Activated CD4-positive, alpha-beta memory T cell treated with anti-CD3 and anti-CD28 coated beads for 36 hours (primary cell): ENCODE data around the gene UBE2J1. TPM values are rescaled to one million over a fixed set of nuclear protein-coding genes. Genes with fewer than 3 reads are reported as not detected.

ENCODE experiments used
- CTCF ChIA-PET: fragments of 350-600 bp; sonication (Branson Sonifier 250); formaldehyde crosslinking; loops from one replicate; lab custom pipeline; 2021; ENCODE audit warnings: antibody characterized with exemption, inconsistent platforms; lab: Charles Lee
- POLR2A ChIA-PET: fragments of 350-600 bp; sonication (Branson Sonifier 250); formaldehyde crosslinking; loops from one replicate; lab custom pipeline; 2021; ENCODE audit warnings: antibody characterized with exemption; lab: Charles Lee
- DNase-seq: peaks from one replicate; pipeline ENCODE4 v3.0.0-alpha.2; 2020
- H3K27ac Mint-ChIP-seq: one replicate; pipeline ENCODE4 v1.8.0; 2021; ENCODE audit warnings: mixed read lengths
- H3K27me3 Mint-ChIP-seq: one replicate; pipeline ENCODE4 v1.8.0; 2021; ENCODE audit warnings: mixed read lengths
- H3K36me3 Mint-ChIP-seq: one replicate; pipeline ENCODE4 v1.8.0; 2021; ENCODE audit warnings: mixed read lengths
- H3K4me1 Mint-ChIP-seq: one replicate; pipeline ENCODE4 v1.8.0; 2021; ENCODE audit warnings: low read depth, mixed read lengths
- H3K4me3 Mint-ChIP-seq: one replicate; pipeline ENCODE4 v1.8.0; 2021; ENCODE audit warnings: mild to moderate bottlenecking, mixed read lengths
- H3K9me3 Mint-ChIP-seq: one replicate; pipeline ENCODE4 v1.8.0; 2021; ENCODE audit warnings: mixed read lengths
- intact Hi-C: fragments of 100-400 bp; cut with micrococcal nuclease; formaldehyde crosslinking; loops from one replicate; pipeline ENCODE4 v1.15.1; 2023
- total RNA-seq, 2 experiments: library from RNA; stranded (reverse); gene quantifications; one replicate each; pipeline ENCODE4 v1.2.3, GENCODE V29; 2021

Gene UBE2J1
- total RNA-seq, 2 experiments from 2014 or later: 23.8 to 24.9 TPM

- no peaks in the 10 kb centered on the region for H3K36me3 Mint-ChIP-seq
- H3K9me3 Mint-ChIP-seq: no peaks in the 10 kb centered on the region
- peaks cover 44% of the 10 kb centered on the region for H3K4me1 Mint-ChIP-seq
- POLR2A ChIA-PET: no interaction called here
- intact Hi-C loops: no loop called here
- no peak overlapping the region for H3K27ac Mint-ChIP-seq
- DNase-seq: no peak
- CTCF ChIA-PET: interaction anchor here (1.1 to 3.7 kb wide), 3 partner anchors 11 to 12 kb away, joined by 4 to 28 read pairs (median 10); no protein-coding TSS in a partner anchor
- H3K27me3 Mint-ChIP-seq: no peaks in the 10 kb centered on the region
- no peak overlapping the region for H3K4me3 Mint-ChIP-seq
These were observed 8.6 kb upstream of the UBE2J1 start for GRCh38 chr6:89361171-89361570.

DNA sequence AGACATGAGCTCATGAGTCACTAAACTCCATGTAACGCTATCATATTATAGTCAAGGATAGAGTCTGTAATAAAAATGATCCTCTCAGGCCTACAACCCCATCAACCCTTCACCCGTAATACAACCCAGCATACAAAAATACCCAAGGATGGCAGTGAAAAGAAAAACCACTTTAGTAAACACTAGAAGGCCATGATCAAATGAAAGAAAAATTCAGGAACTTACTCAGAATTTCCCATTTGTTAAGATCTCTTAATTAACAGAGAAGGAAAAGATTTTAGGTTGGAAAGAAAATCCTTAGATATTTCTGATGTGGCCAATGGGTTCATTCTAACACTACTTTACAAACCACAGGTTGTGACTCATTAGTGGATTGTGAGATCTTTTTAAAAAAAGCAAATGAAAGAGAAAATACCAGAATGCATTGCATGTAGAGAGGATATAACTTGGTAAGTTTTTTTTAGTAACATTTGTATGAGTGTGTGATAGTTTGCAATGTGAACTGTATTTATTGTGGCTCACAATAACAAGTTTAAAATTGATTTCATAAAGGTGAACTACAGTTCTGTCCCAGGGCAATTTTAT is 8.0 kb upstream of the UBE2J1 start:
- intact Hi-C loops: loop anchor here (1.0 kb wide), 1 partner anchor 9 kb away; no protein-coding TSS in a partner anchor
- Mint-ChIP-seq H3K9me3 (no peaks in the 10 kb centered on the region), H3K27me3 (no peaks in the 10 kb centered on the region), H3K4me1 (peaks cover 51% of the 10 kb centered on the region), H3K27ac (peak overlapping the region; percentile 58), H3K4me3 (no peak overlapping the region), H3K36me3 (no peaks in the 10 kb centered on the region)
- POLR2A ChIA-PET: no interaction called here
- CTCF ChIA-PET: interaction anchor here (2.3 kb wide), 1 partner anchor 11 kb away, joined by 10 read pairs; no protein-coding TSS in a partner anchor
- no peak for DNase-seq

- no peaks in the 10 kb centered on the region for H3K9me3 Mint-ChIP-seq
- H3K27ac Mint-ChIP-seq: no peak overlapping the region
- ChIA-PET POLR2A (no interaction called here), CTCF (interaction anchor here (0.9 to 2.3 kb wide), 3 partner anchors 8 to 77 kb away, joined by 3 to 10 read pairs (median 3); no protein-coding TSS in a partner anchor)
- peaks cover 54% of the 10 kb centered on the region for H3K4me1 Mint-ChIP-seq
- H3K4me3 Mint-ChIP-seq: no peak overlapping the region
- H3K27me3 Mint-ChIP-seq: no peaks in the 10 kb centered on the region
- no peaks in the 10 kb centered on the region for H3K36me3 Mint-ChIP-seq
- DNase-seq: no peak
- intact Hi-C loops: loop anchor here (10.0 kb wide), 2 partner anchors 465 to 745 kb away; partner anchors contain the start of gene CASP8AP2
These were observed 7.0 kb upstream of the UBE2J1 start for GRCh38 chr6:89359561-89359960.

GRCh38 chr6:89357390-89357789 is 4.9 kb upstream of the UBE2J1 start:
- DNase-seq: no peak
- peaks cover 59% of the 10 kb centered on the region for H3K4me1 Mint-ChIP-seq
- peak overlapping the region; percentile 50 for H3K27ac Mint-ChIP-seq

GRCh38 chr6:89356642-89357170 is 4.2 kb upstream of the UBE2J1 start:
- Mint-ChIP-seq H3K4me3 (peak overlapping the region; percentile 75), H3K9me3 (no peaks in the 10 kb centered on the region), H3K27me3 (no peaks in the 10 kb centered on the region), H3K27ac (peak overlapping the region; percentile 28), H3K36me3 (peaks cover 3% of the 10 kb centered on the region), H3K4me1 (peaks cover 61% of the 10 kb centered on the region)
- no peak for DNase-seq
- ChIA-PET CTCF (interaction anchor here (0.6 to 5.6 kb wide), 7 partner anchors 11 to 374 kb away, joined by 3 to 37 read pairs (median 4); no protein-coding TSS in a partner anchor), POLR2A (interaction anchor here (0.5 to 1.7 kb wide), 5 partner anchors 9 to 364 kb away, joined by 3 to 6 read pairs (median 4); partner anchors contain the start of gene PNRC1)
- intact Hi-C loops: loop anchor here (10.0 kb wide), 2 partner anchors 468 to 748 kb away; partner anchors contain the start of gene CASP8AP2

More at GRCh38 chr6:89357390-89357789, 4.9 kb upstream of the UBE2J1 start:
- Mint-ChIP-seq H3K27me3 (no peaks in the 10 kb centered on the region), H3K4me3 (peak overlapping the region; percentile 75), H3K36me3 (no peaks in the 10 kb centered on the region), H3K9me3 (no peaks in the 10 kb centered on the region)
- intact Hi-C loops: loop anchor here (10.0 kb wide), 2 partner anchors 467 to 747 kb away; partner anchors contain the start of gene CASP8AP2
- ChIA-PET CTCF (interaction anchor here (1.1 to 5.6 kb wide), 4 partner anchors 11 to 375 kb away, joined by 3 to 37 read pairs (median 20); no protein-coding TSS in a partner anchor), POLR2A (no interaction called here)

GRCh38 chr6:89355511-89356194 is 3.1 kb upstream of the UBE2J1 start:
- H3K36me3 Mint-ChIP-seq: peaks cover 3% of the 10 kb centered on the region
- H3K27me3 Mint-ChIP-seq: no peaks in the 10 kb centered on the region
- no peak overlapping the region for H3K4me3 Mint-ChIP-seq
- ChIA-PET CTCF (interaction anchor here (0.6 to 5.6 kb wide), 3 partner anchors 13 to 17 kb away, joined by 3 to 37 read pairs (median 34); no protein-coding TSS in a partner anchor), POLR2A (interaction anchor here (0.7 to 1.7 kb wide), 4 partner anchors 10 to 365 kb away, joined by 3 to 6 read pairs (median 5); partner anchors contain the start of gene PNRC1)
- DNase-seq: no peak
- peak overlapping the region; percentile 33 for H3K27ac Mint-ChIP-seq
- H3K9me3 Mint-ChIP-seq: no peaks in the 10 kb centered on the region
- intact Hi-C loops: loop anchor here (10.0 kb wide), 2 partner anchors 469 to 749 kb away; partner anchors contain the start of gene CASP8AP2
- peaks cover 64% of the 10 kb centered on the region for H3K4me1 Mint-ChIP-seq

- Mint-ChIP-seq H3K27ac (peak overlapping the region; percentile 80), H3K36me3 (peaks cover 3% of the 10 kb centered on the region), H3K4me1 (peaks cover 71% of the 10 kb centered on the region), H3K4me3 (peak overlapping the region; percentile 73), H3K9me3 (no peaks in the 10 kb centered on the region), H3K27me3 (no peaks in the 10 kb centered on the region)
- intact Hi-C loops: loop anchor here (5.0 to 10.0 kb wide), 4 partner anchors 372 to 751 kb away; partner anchors contain the start of genes CASP8AP2 and RNGTT
- ChIA-PET POLR2A (no interaction called here), CTCF (interaction anchor here (4.5 to 5.6 kb wide), 2 partner anchors 14 to 19 kb away, joined by 34 to 37 read pairs; no protein-coding TSS in a partner anchor)
- no peak for DNase-seq
These were observed 1.3 kb upstream of the UBE2J1 start for GRCh38 chr6:89353702-89354392.

DNA sequence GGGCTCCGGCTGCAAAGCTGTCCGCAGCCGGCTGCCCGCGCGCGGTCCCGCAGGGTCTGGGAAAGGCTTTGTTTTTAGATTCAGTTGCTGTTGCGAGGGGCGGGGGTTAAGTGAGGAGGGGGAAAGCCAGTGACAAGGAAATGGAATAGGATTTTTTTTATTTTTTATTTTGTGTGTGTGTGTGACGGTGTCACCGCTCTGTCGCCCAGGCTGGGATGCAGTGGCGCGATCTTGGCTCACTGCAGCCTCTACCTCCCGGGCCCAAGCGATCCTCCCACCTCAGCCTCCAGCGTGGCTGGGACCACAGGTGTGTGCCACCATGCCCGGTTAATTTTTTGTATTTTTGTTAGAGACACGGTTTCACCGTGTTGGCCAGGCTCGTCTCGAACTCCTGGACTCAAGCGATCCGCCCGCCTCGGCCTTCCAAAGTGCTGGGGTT is 615 bp upstream of the UBE2J1 start:
- H3K4me1 Mint-ChIP-seq: peaks cover 78% of the 10 kb centered on the region
- no peaks in the 10 kb centered on the region for H3K9me3 Mint-ChIP-seq
- intact Hi-C loops: loop anchor here (5.0 to 10.0 kb wide), 4 partner anchors 371 to 752 kb away; partner anchors contain the start of genes CASP8AP2 and RNGTT
- ChIA-PET CTCF (interaction anchor here (4.8 to 7.6 kb wide), 3 partner anchors 15 to 55 kb away, joined by 15 to 47 read pairs (median 37); no protein-coding TSS in a partner anchor), POLR2A (interaction anchor here (0.5 to 6.1 kb wide), 8 partner anchors 14 to 458 kb away, joined by 3 to 37 read pairs (median 4); partner anchors contain the start of genes LYRM2, PM20D2 and PNRC1)
- no peaks in the 10 kb centered on the region for H3K27me3 Mint-ChIP-seq
- H3K27ac Mint-ChIP-seq: peak overlapping the region; percentile 80
- H3K36me3 Mint-ChIP-seq: peaks cover 3% of the 10 kb centered on the region
- no peak for DNase-seq
- H3K4me3 Mint-ChIP-seq: peak overlapping the region; percentile 73

GRCh38 chr6:89351671-89352277 is 748 bp downstream of the UBE2J1 start:
- H3K27me3 Mint-ChIP-seq: no peaks in the 10 kb centered on the region
- ChIA-PET POLR2A (interaction anchor here (0.6 to 6.1 kb wide), 4 partner anchors 53 to 1112 kb away, joined by 3 to 37 read pairs (median 17); partner anchors contain the start of genes PM20D2 and PNRC1), CTCF (interaction anchor here (0.6 to 7.6 kb wide), 7 partner anchors 9 to 259 kb away, joined by 3 to 47 read pairs (median 6); no protein-coding TSS in a partner anchor)
- no peak for DNase-seq
- peaks cover 70% of the 10 kb centered on the region for H3K4me1 Mint-ChIP-seq
- H3K9me3 Mint-ChIP-seq: no peaks in the 10 kb centered on the region
- H3K4me3 Mint-ChIP-seq: peak overlapping the region; percentile 91
- H3K27ac Mint-ChIP-seq: peak overlapping the region; percentile 84
- H3K36me3 Mint-ChIP-seq: peaks cover 3% of the 10 kb centered on the region
- intact Hi-C loops: loop anchor here (1.0 to 10.0 kb wide), 8 partner anchors 9 to 753 kb away; partner anchors contain the start of genes CASP8AP2, PM20D2, PNRC1 and RNGTT
